BLaER1 treated with 17β-estradiol and CSF1 and Interleukin-3, amounts not matched to agents 10 nM and 100 nM (cell line): ENCODE data around the gene ATIC.
A peak's percentile ranks its signal among the peaks of the same experiment; 100 is the strongest.

Experiments
- H3K27ac ChIP-seq, 11 experiments: shearing (Covaris generic); formaldehyde crosslinking; 2 replicates each; pipeline ENCODE4 v1.8.1; 2022
- H3K27me3 ChIP-seq, 11 experiments: shearing (Covaris generic); formaldehyde crosslinking; 2 replicates each; pipeline ENCODE4 v1.8.1; 2022
- H3K36me3 ChIP-seq, 11 experiments: shearing (Covaris generic); formaldehyde crosslinking; 2 replicates each; pipeline ENCODE4 v1.8.1; 2022
- H3K4me1 ChIP-seq, 10 experiments: shearing (Covaris generic); formaldehyde crosslinking; 2 replicates each; pipeline ENCODE4 v1.8.1; 2022
- H3K4me2 ChIP-seq, 11 experiments: shearing (Covaris generic); formaldehyde crosslinking; 2 replicates each; pipeline ENCODE4 v1.8.1; 2022
- H3K4me3 ChIP-seq, 10 experiments: shearing (Covaris generic); formaldehyde crosslinking; 2 replicates each; pipeline ENCODE4 v1.8.1; 2022
- H3K9ac ChIP-seq, 11 experiments: shearing (Covaris generic); formaldehyde crosslinking; 2 replicates each; pipeline ENCODE4 v1.8.1; 2022
- H3K9me3 ChIP-seq, 11 experiments: shearing (Covaris generic); formaldehyde crosslinking; replicated peaks in 1 of 11; 2 replicates each; pipeline ENCODE4 v1.8.1; 2022
- H4K20me1 ChIP-seq, 11 experiments: shearing (Covaris generic); formaldehyde crosslinking; 2 replicates each; pipeline ENCODE4 v1.8.1; 2022
- Cebpa-rat ChIP-seq, 11 experiments: shearing (Covaris generic); IDR thresholded peaks; 2 replicates each; pipeline ENCODE4 v1.8.1; 2022

The ATIC gene

DNA sequence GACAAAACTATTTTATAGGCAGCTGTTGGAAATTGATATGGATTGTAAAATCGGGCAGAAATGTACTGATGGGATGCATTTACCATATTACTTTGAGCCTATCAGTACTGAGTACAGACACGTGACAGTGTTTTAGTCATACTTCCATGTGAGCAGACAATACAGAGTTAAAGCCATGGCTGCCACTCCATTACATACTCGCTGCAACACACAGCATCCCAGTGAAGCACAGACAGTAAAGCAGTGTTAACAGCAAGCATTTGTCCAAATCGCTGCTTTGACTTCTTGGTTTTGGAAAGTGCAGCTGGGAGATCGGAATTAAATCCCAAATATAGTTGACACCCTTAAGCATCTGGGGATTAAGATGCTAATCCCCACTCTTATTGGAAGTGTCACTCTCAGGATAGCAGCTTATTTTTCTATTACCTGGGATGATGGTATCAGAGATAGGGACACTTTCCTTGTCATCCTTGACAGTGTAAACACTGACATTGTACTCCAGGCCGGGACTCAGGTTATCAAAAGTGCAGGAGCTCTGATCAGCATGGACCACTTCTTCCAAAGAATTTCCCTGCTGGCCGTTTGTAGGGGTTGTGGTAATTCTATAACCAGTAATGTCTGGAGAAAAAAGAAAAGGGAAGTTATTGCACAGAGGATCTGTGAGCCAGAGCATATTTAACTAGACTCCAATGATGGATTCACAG, 82.4 kb downstream of the ATIC start:
- Histone ChIP-seq H3K9ac (no peak overlapping the region), H3K4me2 (no peak overlapping the region), H3K4me3 (no peak overlapping the region), H3K4me1 (peaks cover 0 to 28% (median 2%) of the 10 kb centered on the region in 10 experiments; a peak in 9 of 20 replicates), H3K9me3 (no peaks in the 10 kb centered on the region), H3K36me3 (peaks cover 0 to 100% (median 0%) of the 10 kb centered on the region in 11 experiments; a peak in 10 of 22 replicates), H3K27ac (no peak overlapping the region), H4K20me1 (peaks cover 0 to 79% (median 0%) of the 10 kb centered on the region in 11 experiments; a peak in 6 of 22 replicates), H3K27me3 (no peaks in the 10 kb centered on the region)
- no peak for TF ChIP-seq Cebpa-rat (IDR thresholded peaks at IDR 0.05)

DNA sequence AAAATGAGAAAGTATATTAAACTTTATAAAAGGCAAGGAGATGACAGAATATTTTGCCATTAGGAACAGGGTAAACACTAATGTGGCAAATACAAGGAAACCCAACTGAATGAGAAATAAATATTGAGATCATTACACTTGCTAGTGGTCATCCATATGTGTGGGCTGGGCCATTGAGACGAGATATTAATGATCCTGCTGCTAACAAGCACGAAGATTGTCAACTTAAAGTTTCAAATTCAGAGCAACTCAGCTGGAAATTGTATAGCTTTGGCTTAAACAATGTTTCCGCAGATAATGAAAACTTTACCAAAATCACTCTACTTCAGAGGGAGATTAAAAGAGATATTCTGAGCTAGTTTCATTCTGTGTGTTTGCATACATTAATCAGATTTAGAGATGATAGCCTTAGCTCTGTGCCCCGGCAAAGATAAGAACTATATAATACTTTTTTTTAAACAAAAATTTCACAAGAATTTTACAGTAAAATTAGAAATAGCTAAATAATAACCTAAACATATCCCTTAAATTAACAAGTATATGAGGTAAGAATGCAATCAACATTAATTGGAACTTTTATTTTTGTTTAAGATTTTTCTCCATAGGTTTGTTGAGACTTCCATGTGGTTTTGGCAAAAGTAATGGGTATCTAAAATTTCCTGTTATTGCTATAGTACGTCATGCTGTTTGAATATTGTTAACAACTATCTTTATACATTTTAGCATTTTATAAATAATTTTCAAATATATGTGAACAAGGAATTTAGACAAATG, 84.0 kb downstream of the ATIC start:
- H3K27ac ChIP-seq, result no peak overlapping the region
- H3K9me3 ChIP-seq, result no peaks in the 10 kb centered on the region
- no peaks in the 10 kb centered on the region for H3K27me3 ChIP-seq
- H3K9ac ChIP-seq, result no peak overlapping the region
- TF ChIP-seq Cebpa-rat (IDR thresholded peaks at IDR 0.05), result no peak
- H3K4me3 ChIP-seq, result no peak overlapping the region
- H3K4me2 ChIP-seq, result no peak overlapping the region
- H4K20me1 ChIP-seq, result peaks cover 0 to 78% (median 0%) of the 10 kb centered on the region in 11 experiments; a peak in 6 of 22 replicates
- H3K36me3 ChIP-seq, result peaks cover 0 to 100% (median 0%) of the 10 kb centered on the region in 11 experiments; a peak in 11 of 22 replicates
- peaks cover 0 to 29% (median 2%) of the 10 kb centered on the region in 10 experiments; a peak in 9 of 20 replicates for H3K4me1 ChIP-seq

DNA sequence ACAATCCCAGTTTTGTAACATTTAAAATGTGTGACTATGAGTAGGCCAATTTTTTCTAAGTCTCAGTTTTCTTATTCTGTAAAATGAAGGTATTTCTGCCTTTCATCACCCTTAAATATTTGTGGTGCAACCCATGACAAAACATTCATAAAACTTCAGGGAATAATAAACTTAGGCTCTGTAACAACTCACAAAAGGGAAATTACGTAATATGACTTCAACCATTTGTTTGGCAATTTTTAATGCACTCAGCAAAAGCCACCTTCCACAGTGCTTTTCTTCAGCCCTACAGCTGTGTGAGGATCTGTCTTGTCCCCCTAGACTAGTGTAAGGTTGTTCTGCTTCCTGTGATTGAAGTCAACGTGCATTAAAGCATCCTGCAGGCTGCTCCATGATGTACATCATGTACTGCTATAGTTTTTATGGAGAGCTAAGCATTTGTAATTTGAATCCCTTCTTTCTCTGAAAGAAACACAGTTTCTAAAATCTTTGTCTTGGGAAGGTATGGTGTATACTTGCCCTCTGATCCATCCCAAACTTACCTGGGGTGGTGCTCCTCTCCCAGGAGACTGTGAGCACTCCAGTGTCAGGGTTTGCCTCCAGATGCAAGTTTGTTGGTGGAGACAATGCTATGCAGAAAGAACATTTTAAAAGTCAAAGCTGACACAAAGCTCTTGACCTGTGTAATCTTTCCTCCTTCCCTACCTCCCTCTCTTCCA, 84.9 kb downstream of the ATIC start:
- TF ChIP-seq Cebpa-rat (IDR thresholded peaks at IDR 0.05), result peak in 2 of 11 experiments; percentile 25 to 29; a peak in 1 of 22 replicates
- no peaks in the 10 kb centered on the region for H3K9me3 ChIP-seq
- no peak overlapping the region for H3K4me3 ChIP-seq
- no peak overlapping the region for H3K27ac ChIP-seq
- H3K9ac ChIP-seq, result no peak overlapping the region
- H3K4me2 ChIP-seq, result peak overlapping the region in 5 of 11 experiments; percentile 15 to 58 (median 36); a peak in 8 of 22 replicates
- peaks cover 0 to 99% (median 0%) of the 10 kb centered on the region in 11 experiments; a peak in 11 of 22 replicates for H3K36me3 ChIP-seq
- peaks cover 0 to 79% (median 0%) of the 10 kb centered on the region in 11 experiments; a peak in 6 of 22 replicates for H4K20me1 ChIP-seq
- peaks cover 0 to 29% (median 4%) of the 10 kb centered on the region in 10 experiments; a peak in 16 of 20 replicates for H3K4me1 ChIP-seq
- H3K27me3 ChIP-seq, result no peaks in the 10 kb centered on the region

DNA sequence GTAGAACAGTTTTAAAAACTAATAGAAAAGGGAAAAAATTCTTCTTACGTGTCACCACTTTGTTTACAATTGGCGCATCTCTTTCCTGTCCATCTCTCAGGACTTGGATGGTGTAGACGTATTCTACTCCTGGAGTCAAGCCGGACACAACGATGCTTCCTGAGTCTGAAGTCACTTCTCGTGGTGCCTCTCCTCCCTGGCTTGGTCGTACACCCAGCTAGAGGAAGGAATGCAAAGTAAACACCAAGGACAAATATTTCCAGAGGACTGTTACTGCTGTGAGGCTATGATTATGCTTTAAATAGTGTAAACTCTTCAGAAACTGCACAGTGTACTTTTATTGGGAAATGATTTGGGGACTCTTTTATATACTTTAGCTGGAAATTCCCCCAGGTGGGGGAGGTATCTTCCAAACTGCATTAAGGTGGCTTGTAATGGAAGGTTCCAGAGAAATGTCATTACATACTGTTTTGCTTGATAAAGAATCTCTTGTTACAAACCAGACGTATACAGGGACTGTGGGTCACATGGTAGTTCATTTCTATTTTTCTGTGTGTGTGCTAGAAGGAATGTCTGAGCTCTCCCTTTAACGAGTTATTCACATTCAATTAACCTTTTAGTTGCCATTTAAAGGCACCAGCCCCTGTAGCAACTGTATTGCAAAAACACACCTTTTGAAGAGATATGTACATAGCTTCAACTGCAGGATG, 85.9 kb downstream of the ATIC start:
- no peaks in the 10 kb centered on the region for H3K27me3 ChIP-seq
- H3K4me3 ChIP-seq, result no peak overlapping the region
- no peak for TF ChIP-seq Cebpa-rat (IDR thresholded peaks at IDR 0.05)
- H3K4me1 ChIP-seq, result peaks cover 0 to 29% (median 8%) of the 10 kb centered on the region in 10 experiments; a peak in 18 of 20 replicates
- peaks cover 0 to 76% (median 0%) of the 10 kb centered on the region in 11 experiments; a peak in 5 of 22 replicates for H4K20me1 ChIP-seq
- peaks cover 0 to 99% (median 0%) of the 10 kb centered on the region in 11 experiments; a peak in 11 of 22 replicates for H3K36me3 ChIP-seq
- no peaks in the 10 kb centered on the region for H3K9me3 ChIP-seq
- H3K4me2 ChIP-seq, result no peak overlapping the region
- H3K27ac ChIP-seq, result no peak overlapping the region
- H3K9ac ChIP-seq, result no peak overlapping the region

GRCh38 chr2:215399067-215399716, 87.3 kb downstream of the ATIC start:
- Histone ChIP-seq H3K27me3 (no peaks in the 10 kb centered on the region), H3K4me3 (no peak overlapping the region), H3K36me3 (peaks cover 0 to 99% (median 4%) of the 10 kb centered on the region in 11 experiments; a peak in 11 of 22 replicates), H3K9me3 (no peaks in the 10 kb centered on the region), H3K4me1 (peaks cover 0 to 29% (median 8%) of the 10 kb centered on the region in 10 experiments; a peak in 18 of 20 replicates), H3K27ac (no peak overlapping the region), H3K9ac (no peak overlapping the region), H3K4me2 (no peak overlapping the region), H4K20me1 (peaks cover 0 to 71% (median 0%) of the 10 kb centered on the region in 11 experiments; a peak in 6 of 22 replicates)
- no peak for TF ChIP-seq Cebpa-rat (IDR thresholded peaks at IDR 0.05)
